Coronary artery (tissue), 2 donors: ENCODE measurements around the gene DDX54.

ENCODE experiments used
- DNase-seq: peaks from one replicate; pipeline ENCODE4 v3.0.0-alpha.2; 2017; ENCODE audit warnings: low spot score
- H3K27ac ChIP-seq, 2 donors: fragments of 200-600 bp; sonication (generic); one replicate each; pipeline ENCODE4 v1.5.1; 2016 to 2019
- H3K4me3 ChIP-seq: fragments of 200-600 bp; sonication (generic); 2 replicates; pipeline ENCODE4 v1.5.1; 2016; ENCODE audit warnings: mild to moderate bottlenecking, moderate library complexity
- TF ChIP-seq, protein P1 (sequence below): fragments of 200-600 bp; sonication (generic); IDR thresholded peaks from one replicate; pipeline ENCODE4 v1.5.1; 2019; ENCODE audit warnings: antibody characterized with exemption

DDX54 gene

DNA sequence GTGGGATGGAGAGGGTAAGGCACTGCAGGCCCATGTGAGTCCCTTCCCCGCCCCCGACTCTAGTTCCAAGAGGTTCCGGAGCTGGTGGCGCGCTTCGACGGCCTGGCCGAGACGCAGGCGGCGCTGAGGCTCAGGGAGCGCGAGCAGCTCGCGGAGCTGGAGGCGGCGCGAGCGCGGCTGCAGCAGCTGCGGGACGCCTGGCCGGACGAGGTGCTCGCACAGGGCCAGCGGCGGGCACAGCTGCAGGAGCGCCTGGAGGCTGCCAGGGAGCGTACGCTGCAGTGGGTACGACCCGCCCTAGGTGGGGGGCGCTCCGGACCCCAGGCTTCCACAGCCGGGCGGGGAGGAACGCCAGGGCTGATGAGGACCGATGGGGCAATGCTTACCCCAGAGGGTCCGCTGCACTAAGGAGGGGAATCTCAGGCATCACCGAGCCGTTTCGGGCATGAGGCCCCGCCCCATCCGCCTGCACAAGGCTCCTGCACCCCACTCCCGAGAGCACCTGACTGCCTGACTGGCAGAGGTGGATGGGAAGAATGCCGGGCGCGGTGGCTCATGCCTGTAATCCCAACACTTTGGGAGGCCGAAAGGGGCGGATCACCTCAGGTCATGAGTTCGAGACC, 30.8 kb downstream of the DDX54 start:
- Histone ChIP-seq H3K27ac (no peak overlapping the region), H3K4me3 (peak overlapping the region; percentile 23)
- no peak for DNase-seq
- TF ChIP-seq, protein P1, sequence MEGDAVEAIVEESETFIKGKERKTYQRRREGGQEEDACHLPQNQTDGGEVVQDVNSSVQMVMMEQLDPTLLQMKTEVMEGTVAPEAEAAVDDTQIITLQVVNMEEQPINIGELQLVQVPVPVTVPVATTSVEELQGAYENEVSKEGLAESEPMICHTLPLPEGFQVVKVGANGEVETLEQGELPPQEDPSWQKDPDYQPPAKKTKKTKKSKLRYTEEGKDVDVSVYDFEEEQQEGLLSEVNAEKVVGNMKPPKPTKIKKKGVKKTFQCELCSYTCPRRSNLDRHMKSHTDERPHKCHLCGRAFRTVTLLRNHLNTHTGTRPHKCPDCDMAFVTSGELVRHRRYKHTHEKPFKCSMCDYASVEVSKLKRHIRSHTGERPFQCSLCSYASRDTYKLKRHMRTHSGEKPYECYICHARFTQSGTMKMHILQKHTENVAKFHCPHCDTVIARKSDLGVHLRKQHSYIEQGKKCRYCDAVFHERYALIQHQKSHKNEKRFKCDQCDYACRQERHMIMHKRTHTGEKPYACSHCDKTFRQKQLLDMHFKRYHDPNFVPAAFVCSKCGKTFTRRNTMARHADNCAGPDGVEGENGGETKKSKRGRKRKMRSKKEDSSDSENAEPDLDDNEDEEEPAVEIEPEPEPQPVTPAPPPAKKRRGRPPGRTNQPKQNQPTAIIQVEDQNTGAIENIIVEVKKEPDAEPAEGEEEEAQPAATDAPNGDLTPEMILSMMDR = no peak

DNA sequence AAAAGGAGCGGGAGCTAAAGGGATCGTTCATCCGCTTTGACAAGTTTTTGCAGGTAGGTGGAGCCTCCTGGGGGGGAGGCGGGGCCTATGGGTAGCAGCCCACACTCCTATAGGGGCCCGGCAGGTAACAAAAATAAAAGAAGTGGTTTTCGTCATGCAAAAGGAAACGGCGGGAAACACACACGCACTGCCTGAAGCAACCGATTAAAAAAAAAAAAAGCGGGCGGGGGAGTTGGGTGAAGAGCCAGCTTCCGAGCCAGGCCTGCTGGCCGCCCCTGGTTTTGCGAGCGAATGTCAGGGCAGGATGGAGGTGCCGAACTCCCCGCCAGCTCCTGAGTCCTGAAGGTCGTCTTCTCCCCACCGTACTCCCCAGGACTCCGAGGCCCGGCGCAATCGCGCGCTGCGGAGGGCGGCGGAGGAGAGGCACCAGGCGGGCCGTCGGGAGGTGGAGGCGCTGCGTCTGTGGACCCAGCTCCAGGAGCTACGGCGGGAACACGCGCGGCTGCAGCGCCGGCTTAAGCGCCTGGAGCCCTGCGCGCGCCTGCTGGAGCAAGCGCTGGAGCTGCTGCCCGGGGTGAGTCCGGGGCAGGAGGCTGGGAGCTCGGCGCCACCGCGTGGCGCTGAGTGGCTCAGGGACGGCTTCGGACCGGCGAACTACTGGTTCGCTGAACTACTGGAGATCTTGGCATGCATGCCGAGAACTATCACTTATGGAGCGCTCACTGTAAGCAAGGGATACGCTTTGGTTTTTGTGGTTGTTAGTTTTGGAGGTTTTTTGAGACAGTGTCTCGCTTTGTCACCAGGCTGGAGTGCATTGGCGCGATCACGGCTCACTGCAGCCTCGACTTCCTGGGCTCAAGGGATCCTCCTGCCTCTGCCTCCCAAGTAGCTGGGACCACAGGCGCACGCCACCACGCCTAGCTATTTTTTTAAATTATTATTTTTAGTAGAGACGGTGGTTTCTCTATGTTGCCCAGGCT, 32.2 kb downstream of the DDX54 start:
- no peak overlapping the region for H3K27ac ChIP-seq

DNA sequence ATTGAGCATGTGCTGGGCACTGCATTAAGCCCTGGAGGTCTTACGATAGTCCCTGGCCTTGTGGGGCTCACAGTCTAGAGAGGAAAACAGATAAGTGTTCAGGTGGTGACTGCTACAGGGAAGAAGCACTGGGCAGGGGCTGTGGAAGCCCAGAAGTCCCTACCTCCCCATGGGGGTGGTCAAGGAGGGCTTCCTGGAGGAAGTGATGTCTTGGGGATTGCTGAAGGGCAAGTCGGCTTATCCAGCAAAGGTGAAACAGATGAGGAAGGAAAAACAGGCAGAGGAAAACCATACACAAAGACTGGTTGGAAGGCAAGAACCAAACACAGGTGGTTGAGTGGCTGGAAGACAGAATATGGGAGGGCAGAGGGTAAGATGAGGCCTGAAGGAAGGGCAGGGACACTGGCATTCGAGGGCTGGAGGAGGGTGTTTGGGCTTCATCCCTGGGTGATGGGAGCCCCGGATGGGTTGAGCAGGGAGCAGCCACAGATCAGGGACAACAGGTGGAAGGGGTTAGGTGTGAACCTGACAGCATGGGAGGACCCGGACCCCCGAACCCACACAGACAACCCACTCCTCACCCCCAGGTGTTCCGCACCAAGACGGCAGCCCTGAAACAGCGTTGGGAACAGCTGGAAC, 33.0 kb downstream of the DDX54 start:
- DNase-seq = no peak
- Histone ChIP-seq H3K27ac (no peak overlapping the region), H3K4me3 (peak overlapping the region; percentile 61)
- TF ChIP-seq, protein P1 = no peak

More for the DNA sequence above, 32.2 kb downstream of the DDX54 start:
- DNase-seq = no peak
- H3K4me3 ChIP-seq = peak overlapping the region; percentile 61
- TF ChIP-seq, protein P1 = peak; percentile 16

DNA sequence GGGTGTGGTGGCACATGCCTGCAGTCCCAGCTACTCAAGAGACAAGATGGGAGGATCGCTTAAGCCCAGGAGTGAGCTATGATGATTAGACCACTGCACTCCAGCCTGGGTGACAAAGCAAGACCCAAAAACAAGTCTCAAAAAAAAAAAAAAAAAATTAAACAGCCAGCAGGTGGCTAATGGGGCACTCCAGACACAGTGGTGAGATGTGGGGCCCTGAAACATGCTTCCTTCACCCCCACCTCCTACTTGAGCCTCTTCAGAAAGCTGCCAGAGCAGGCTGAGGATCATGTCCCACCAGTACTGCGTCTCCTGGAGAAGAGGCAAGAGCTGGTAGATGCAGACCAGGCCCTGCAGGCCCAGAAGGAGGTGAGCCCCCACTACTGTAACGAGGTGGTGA, 33.6 kb downstream of the DDX54 start:
- DNase-seq = no peak

DNA sequence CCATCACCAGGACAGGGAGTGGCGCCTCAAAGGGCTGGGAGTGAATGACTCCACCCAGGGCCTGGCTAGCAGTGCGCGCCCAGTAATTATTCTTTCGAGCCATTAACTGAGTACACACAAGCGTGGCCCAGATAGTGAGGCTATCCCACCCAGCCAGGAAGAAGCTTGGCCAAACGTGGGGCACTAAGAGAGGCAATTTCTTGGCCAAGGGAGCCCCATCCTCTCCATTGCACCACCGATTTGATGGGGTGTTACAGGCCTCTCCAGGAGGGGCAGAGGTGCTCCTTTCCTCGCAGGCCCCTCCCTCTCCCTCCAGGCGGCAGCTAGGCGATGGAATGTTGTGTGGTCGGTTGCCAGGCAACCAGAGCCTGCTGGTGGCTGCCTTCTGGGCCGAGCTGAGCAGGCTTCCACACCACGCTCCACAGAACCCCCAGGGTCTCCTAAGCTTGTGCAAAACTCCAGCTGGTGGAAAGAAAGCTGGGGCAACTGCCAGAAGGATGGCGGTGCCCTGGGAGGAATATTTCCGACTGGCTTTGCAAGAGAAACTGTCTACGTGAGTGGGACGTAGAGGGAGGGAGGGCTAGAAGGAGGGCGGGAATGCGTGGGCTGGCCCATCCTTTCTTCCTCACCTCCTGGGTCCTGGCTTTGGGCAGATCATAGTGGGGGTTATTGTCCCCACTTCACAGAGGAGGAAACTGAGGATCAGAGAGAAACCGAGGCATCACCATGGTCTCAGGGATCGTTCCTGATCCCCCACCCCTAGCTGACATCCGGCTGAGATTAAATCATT, 35.7 kb downstream of the DDX54 start, which contains the start of gene CFAP73:
TSS of gene CFAP73 (plus strand) at position 364 of the 790 bp plus-strand sequence. CDS start at position 498, 134 bp downstream.
- DNase-seq = no peak
- H3K27ac ChIP-seq = no peak within 1 kb of the TSS

More for the DNA sequence above, 33.6 kb downstream of the DDX54 start:
- Histone ChIP-seq H3K4me3 (no peak overlapping the region), H3K27ac (no peak overlapping the region)
- TF ChIP-seq, protein P1 = no peak

GRCh38 chr12:113146999-113147398, 38.3 kb downstream of the DDX54 start:
- DNase-seq = no peak
- TF ChIP-seq, protein P1 = no peak
- no peak overlapping the region for H3K4me3 ChIP-seq
- no peak overlapping the region for H3K27ac ChIP-seq

More for the DNA sequence above, 35.7 kb downstream of the DDX54 start, which contains the start of gene CFAP73:
- TF ChIP-seq, protein P1 = no peak
- H3K4me3 ChIP-seq = peak within 1 kb of the TSS; percentile 42
